ENCODE measurements around the gene GCG. TPM values are rescaled to one million over a fixed set of nuclear protein-coding genes. Genes with fewer than 3 reads are reported as not detected.

GCG gene
- total RNA-seq, 2 donors from 2014 or later: 1.6 TPM; not detected in 1

DNA sequence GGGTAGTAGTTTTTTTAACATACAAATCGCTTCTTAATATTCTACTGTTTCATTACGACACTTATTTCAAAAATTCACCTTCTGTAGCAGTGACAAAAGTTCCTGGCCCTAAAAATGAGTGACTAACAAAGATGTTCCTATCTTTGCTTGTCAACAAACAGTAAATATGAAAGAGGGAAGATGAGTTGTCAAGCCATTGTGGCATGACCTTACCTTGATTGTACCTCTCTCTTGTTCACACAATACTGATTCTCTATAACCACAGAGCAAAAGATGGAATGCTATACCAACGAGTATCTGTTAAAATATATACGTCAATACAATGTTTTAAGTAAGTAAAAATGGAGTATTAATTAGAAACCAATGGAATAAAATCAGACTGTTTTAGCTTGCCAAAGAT is 14.7 kb upstream of the GCG start:
- no peaks in the 10 kb centered on the region for H3K27me3 ChIP-seq (replicated peaks; ENCODE audit: insufficient read depth)
- no peaks in the 10 kb centered on the region for H3K9me3 ChIP-seq
- WGBS: 94% methylated on average over 4 of the region's 4 CpGs
- no peaks in the 10 kb centered on the region for H3K4me1 ChIP-seq (replicated peaks)
- no peak overlapping the region for H3K4me3 ChIP-seq
- no peak overlapping the region for H3K27ac ChIP-seq
- TF ChIP-seq POLR2A (IDR thresholded peaks at IDR 0.05): no peak
- TF ChIP-seq, protein P1, sequence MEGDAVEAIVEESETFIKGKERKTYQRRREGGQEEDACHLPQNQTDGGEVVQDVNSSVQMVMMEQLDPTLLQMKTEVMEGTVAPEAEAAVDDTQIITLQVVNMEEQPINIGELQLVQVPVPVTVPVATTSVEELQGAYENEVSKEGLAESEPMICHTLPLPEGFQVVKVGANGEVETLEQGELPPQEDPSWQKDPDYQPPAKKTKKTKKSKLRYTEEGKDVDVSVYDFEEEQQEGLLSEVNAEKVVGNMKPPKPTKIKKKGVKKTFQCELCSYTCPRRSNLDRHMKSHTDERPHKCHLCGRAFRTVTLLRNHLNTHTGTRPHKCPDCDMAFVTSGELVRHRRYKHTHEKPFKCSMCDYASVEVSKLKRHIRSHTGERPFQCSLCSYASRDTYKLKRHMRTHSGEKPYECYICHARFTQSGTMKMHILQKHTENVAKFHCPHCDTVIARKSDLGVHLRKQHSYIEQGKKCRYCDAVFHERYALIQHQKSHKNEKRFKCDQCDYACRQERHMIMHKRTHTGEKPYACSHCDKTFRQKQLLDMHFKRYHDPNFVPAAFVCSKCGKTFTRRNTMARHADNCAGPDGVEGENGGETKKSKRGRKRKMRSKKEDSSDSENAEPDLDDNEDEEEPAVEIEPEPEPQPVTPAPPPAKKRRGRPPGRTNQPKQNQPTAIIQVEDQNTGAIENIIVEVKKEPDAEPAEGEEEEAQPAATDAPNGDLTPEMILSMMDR (IDR thresholded peaks at IDR 0.05): no peak
- no peak for TF ChIP-seq POLR2AphosphoS5 (IDR thresholded peaks at IDR 0.05)
- H3K36me3 ChIP-seq: no peaks in the 10 kb centered on the region
- DNase-seq (ENCODE audit: low spot score): no peak
- intact Hi-C loops (cut with DNase I): no loop called here

DNA sequence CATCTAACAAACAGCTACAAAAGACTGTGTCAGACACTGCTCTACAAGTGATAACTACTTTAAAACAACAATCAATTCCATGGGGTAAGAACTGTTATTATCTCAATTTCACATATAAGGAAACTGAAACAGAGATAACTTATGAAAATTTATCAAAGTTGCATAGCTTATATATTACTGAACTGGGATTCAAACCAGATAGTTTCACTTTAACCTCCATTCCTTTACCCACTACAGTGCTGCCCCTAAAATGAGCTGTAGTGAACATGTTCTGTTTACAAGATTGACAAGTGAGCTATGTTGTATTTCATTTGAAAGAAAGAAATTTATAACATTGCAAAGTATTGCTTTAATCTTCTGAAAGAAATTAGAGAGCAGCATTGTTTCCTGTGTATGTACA is 14.1 kb upstream of the GCG start:
- no peak for DNase-seq (ENCODE audit: low spot score)
- Histone ChIP-seq H3K27me3 (replicated peaks; ENCODE audit: insufficient read depth) (no peaks in the 10 kb centered on the region), H3K4me1 (replicated peaks) (no peaks in the 10 kb centered on the region), H3K9me3 (no peaks in the 10 kb centered on the region), H3K36me3 (no peaks in the 10 kb centered on the region), H3K4me3 (no peak overlapping the region), H3K27ac (no peak overlapping the region)
- intact Hi-C loops (cut with DNase I): no loop called here
- TF ChIP-seq POLR2AphosphoS5 (IDR thresholded peaks at IDR 0.05) (no peak), POLR2A (IDR thresholded peaks at IDR 0.05) (no peak)
- TF ChIP-seq, protein P1 (IDR thresholded peaks at IDR 0.05): no peak

DNA sequence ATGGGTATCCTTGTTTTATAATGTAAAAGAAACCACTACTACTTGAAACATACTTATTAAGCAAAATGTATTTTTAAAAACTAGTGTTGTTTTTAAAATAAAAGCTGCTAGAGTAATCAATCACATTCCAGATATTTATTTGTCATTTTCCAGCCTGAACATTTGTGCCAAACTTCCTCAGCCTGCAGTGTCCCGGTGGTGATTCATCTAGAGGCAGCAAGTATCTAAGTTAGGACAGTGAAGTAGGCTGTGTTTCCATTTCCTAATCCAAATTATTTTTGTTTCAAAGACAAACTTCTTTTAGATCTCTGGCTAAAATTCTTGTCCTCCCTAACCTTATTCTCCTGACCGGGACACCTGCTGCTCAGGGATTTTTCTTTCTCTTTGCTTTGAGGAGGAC is 12.8 kb upstream of the GCG start:
- TF ChIP-seq, protein P1 (IDR thresholded peaks at IDR 0.05): no peak
- no peak for TF ChIP-seq POLR2A (IDR thresholded peaks at IDR 0.05)
- TF ChIP-seq POLR2AphosphoS5 (IDR thresholded peaks at IDR 0.05): no peak
- intact Hi-C loops (cut with DNase I): no loop called here
- 74% methylated on average over 2 of the region's 2 CpGs for WGBS
- no peak overlapping the region for H3K27ac ChIP-seq
- no peaks in the 10 kb centered on the region for H3K27me3 ChIP-seq (replicated peaks; ENCODE audit: insufficient read depth)
- no peaks in the 10 kb centered on the region for H3K4me1 ChIP-seq (replicated peaks)
- no peaks in the 10 kb centered on the region for H3K36me3 ChIP-seq
- no peaks in the 10 kb centered on the region for H3K9me3 ChIP-seq
- H3K4me3 ChIP-seq: no peak overlapping the region
- no peak for DNase-seq (ENCODE audit: low spot score)

DNA sequence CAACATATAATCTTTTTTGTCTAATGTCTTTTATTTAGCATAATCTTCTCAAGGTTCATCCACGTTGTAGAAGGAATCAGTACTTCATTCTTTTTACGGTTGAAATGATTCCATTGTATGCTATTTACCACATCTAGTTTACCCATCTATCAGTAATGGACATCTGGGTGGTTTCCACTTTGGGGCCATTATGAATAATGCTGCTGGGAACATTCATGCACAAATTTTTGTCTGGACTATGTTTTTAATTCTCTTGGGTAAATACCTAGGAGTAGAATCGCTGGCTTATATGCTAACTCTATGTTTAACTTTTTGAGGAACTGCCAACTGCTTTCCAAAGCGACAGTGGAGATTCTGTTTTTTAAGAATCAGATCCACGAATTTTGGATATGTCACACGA is 7.4 kb upstream of the GCG start:
- no peak for DNase-seq (ENCODE audit: low spot score)
- Histone ChIP-seq H3K36me3 (no peaks in the 10 kb centered on the region), H3K27me3 (replicated peaks; ENCODE audit: insufficient read depth) (no peaks in the 10 kb centered on the region), H3K9me3 (no peaks in the 10 kb centered on the region), H3K4me3 (no peak overlapping the region), H3K27ac (no peak overlapping the region), H3K4me1 (replicated peaks) (no peaks in the 10 kb centered on the region)
- intact Hi-C loops (cut with DNase I): no loop called here
- 81% methylated on average over 6 of the region's 6 CpGs for WGBS
- no peak for TF ChIP-seq POLR2A (IDR thresholded peaks at IDR 0.05)
- TF ChIP-seq, protein P1 (IDR thresholded peaks at IDR 0.05): no peak
- no peak for TF ChIP-seq POLR2AphosphoS5 (IDR thresholded peaks at IDR 0.05)

DNA sequence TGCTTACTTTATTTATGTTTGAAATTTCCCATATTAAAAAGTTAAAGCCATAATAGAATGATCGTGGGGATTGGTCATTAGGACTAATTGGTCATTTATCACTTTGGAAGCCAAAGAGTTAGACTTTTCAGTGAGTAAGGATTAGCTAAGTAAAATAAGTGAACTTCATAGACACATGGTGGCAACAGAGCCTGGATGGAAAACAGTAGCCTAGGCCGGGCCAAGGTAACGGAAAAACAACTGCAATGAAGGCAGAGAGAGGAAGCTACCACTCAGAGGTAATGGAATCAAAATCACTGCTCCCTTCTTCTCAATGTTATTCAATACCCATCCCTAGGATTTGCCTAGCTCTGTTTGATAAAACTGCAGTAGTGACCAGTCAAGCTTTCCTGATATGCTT is 4.1 kb upstream of the GCG start:
- 83% methylated on average over 3 of the region's 3 CpGs for WGBS
- TF ChIP-seq POLR2AphosphoS5 (IDR thresholded peaks at IDR 0.05) (no peak), POLR2A (IDR thresholded peaks at IDR 0.05) (no peak)
- TF ChIP-seq, protein P1 (IDR thresholded peaks at IDR 0.05): no peak
- Histone ChIP-seq H3K27ac (no peak overlapping the region), H3K4me3 (no peak overlapping the region), H3K4me1 (replicated peaks) (no peaks in the 10 kb centered on the region), H3K27me3 (replicated peaks; ENCODE audit: insufficient read depth) (no peaks in the 10 kb centered on the region), H3K9me3 (no peaks in the 10 kb centered on the region), H3K36me3 (no peaks in the 10 kb centered on the region)
- DNase-seq (ENCODE audit: low spot score): no peak
- intact Hi-C loops (cut with DNase I): no loop called here
